T-cell (primary cell): ENCODE measurements around the gene MCTP1. TPM values are rescaled to one million over a fixed set of nuclear protein-coding genes. Genes with fewer than 3 reads are reported as not detected.

Experiments used
- ATAC-seq, 4 experiments: fragments of 200-7000 bp in 3 of 4; fragments of 150-1000 bp in 1 of 4; cut with Tn5 transposase; replicated peaks in 1 of 4; 1 replicate in 3 of 4; 2 replicates in 1 of 4; pipeline ENCODE4 v1.10.0; 2021; ENCODE audit warnings: moderate library complexity in 3 of 4, mild to moderate bottlenecking in 2 of 4, moderate number of reproducible peaks in 1 of 4
- CTCF ChIA-PET, 2 donors: fragments of 300-600 bp; sonication (Branson Sonifier 250); formaldehyde crosslinking; loops; one replicate each; lab custom pipeline; 2022; ENCODE audit warnings: antibody characterized with exemption in 2 of 2; lab: Charles Lee
- POLR2A ChIA-PET, 2 donors: fragments of 300-600 bp; sonication (Branson Sonifier 250); formaldehyde crosslinking; loops; one replicate each; lab custom pipeline; 2022; ENCODE audit warnings: antibody characterized with exemption in 2 of 2; lab: Charles Lee
- DNase-seq, 35 experiments: peaks; one replicate each; pipeline versions ENCODE4 v3.0.0 to v3.0.0-alpha.2; 2013 to 2023
- H3K27ac ChIP-seq: one replicate; pipeline ENCODE4 v1.5.1; 2013; ENCODE audit warnings: low read length
- H3K27me3 ChIP-seq, 2 experiments: replicated peaks in 1 of 2; 1 replicate in 1 of 2; 2 replicates in 1 of 2; pipeline versions ENCODE4 v1.6.1 to v1.7.0; 2013; ENCODE audit warnings: low read length in 1 of 2, mixed read lengths in 1 of 2; ENCODE audit not compliant: control insufficient read depth in 2 of 2, insufficient read depth in 2 of 2; ENCODE audit errors: extremely low read depth in 1 of 2
- H3K36me3 ChIP-seq, 2 donors: 1 replicate in 1 of 2; 2 replicates in 1 of 2; pipeline versions ENCODE4 v1.6.1 to v1.7.0; 2013; ENCODE audit warnings: low read length in 1 of 2; ENCODE audit not compliant: control insufficient read depth in 2 of 2, insufficient read depth in 1 of 2; ENCODE audit errors: extremely low read depth in 1 of 2
- H3K4me1 ChIP-seq, 2 experiments: 1 replicate in 1 of 2; 2 replicates in 1 of 2; pipeline versions ENCODE4 v1.6.1 to v1.7.0; 2013; ENCODE audit warnings: low read length in 2 of 2, mixed read lengths in 1 of 2; ENCODE audit not compliant: insufficient read depth in 2 of 2, control insufficient read depth in 1 of 2; ENCODE audit errors: extremely low read depth in 1 of 2
- H3K4me3 ChIP-seq, 2 donors: 1 replicate in 1 of 2; 2 replicates in 1 of 2; pipeline versions ENCODE4 v1.5.1 to v1.7.0; 2013; ENCODE audit warnings: mild to moderate bottlenecking in 2 of 2, low read length in 1 of 2, moderate library complexity in 1 of 2; ENCODE audit not compliant: control insufficient read depth in 1 of 2; ENCODE audit errors: extremely low read depth in 1 of 2
- H3K9me3 ChIP-seq: 2 replicates; pipeline ENCODE4 v1.7.0; 2013
- H3K27ac Mint-ChIP-seq, 2 donors: one replicate each; pipeline ENCODE4 v1.8.0; 2020 to 2021; ENCODE audit warnings: mild to moderate bottlenecking in 2 of 2, mixed read lengths in 2 of 2
- H3K27me3 Mint-ChIP-seq, 2 donors: one replicate each; pipeline ENCODE4 v1.8.0; 2021 to 2022; ENCODE audit warnings: mixed read lengths in 2 of 2
- H3K36me3 Mint-ChIP-seq: one replicate; pipeline ENCODE4 v1.8.0; 2021; ENCODE audit warnings: mixed read lengths
- H3K4me1 Mint-ChIP-seq, 3 donors: one replicate each; pipeline ENCODE4 v1.8.0; 2020 to 2022; ENCODE audit warnings: mixed read lengths in 3 of 3, mild to moderate bottlenecking in 1 of 3
- H3K4me3 Mint-ChIP-seq, 3 donors: one replicate each; pipeline ENCODE4 v1.8.0; 2020 to 2022; ENCODE audit warnings: mild to moderate bottlenecking in 3 of 3, mixed read lengths in 3 of 3, moderate library complexity in 3 of 3
- H3K9me3 Mint-ChIP-seq, 3 donors: one replicate each; pipeline ENCODE4 v1.8.0; 2020 to 2022; ENCODE audit warnings: mixed read lengths in 3 of 3
- WGBS: methylation state at CpG from one replicate; pipeline ENCODE4 v1.1.5; 2013; ENCODE audit warnings: missing lambda C conversion rate; ENCODE audit not compliant: insufficient coverage; 5-methylcytosine and 5-hydroxymethylcytosine counted together
- total RNA-seq, 35 experiments: library from RNA in 6 of 35; stranded (reverse) in 6 of 35; fragments of 120-200 nt in 1 of 35; gene quantifications; one replicate each; pipeline versions ENCODE4 v1.2.1 to v1.2.4 and lab custom pipeline; 2013 to 2026

The MCTP1 gene
- total RNA-seq, 5 donors from 2014 or later (not counting 1 experiment from before 2014, with no cell fraction given), result 0.21 to 2.9 (median 1.7) TPM; not detected in 1

GRCh38 chr5:94941122-94941755 is 343.7 kb downstream of the MCTP1 start:
- H3K27me3 Mint-ChIP-seq, result no peaks in the 10 kb centered on the region
- H3K4me1 ChIP-seq, result no peaks in the 10 kb centered on the region
- no peak for ATAC-seq
- CTCF ChIA-PET, result no interaction called here
- no peaks in the 10 kb centered on the region for H3K9me3 Mint-ChIP-seq
- POLR2A ChIA-PET, result no interaction called here
- no peak overlapping the region for H3K4me3 Mint-ChIP-seq
- no peaks in the 10 kb centered on the region for H3K27me3 ChIP-seq
- no peaks in the 10 kb centered on the region for H3K4me1 Mint-ChIP-seq
- no peak overlapping the region for H3K27ac Mint-ChIP-seq
- no peak for DNase-seq
- WGBS, result no CpG with 5 or more reads among the region's 1 CpG
- no peaks in the 10 kb centered on the region for H3K36me3 Mint-ChIP-seq
- no peak overlapping the region for H3K4me3 ChIP-seq
- H3K27ac ChIP-seq, result no peak overlapping the region
- H3K9me3 ChIP-seq, result no peaks in the 10 kb centered on the region
- no peaks in the 10 kb centered on the region for H3K36me3 ChIP-seq

GRCh38 chr5:94932259-94932658 is 352.6 kb downstream of the MCTP1 start:
- WGBS, result no CpG with 5 or more reads among the region's 2 CpGs
- Mint-ChIP-seq H3K27ac (no peak overlapping the region), H3K9me3 (no peaks in the 10 kb centered on the region), H3K27me3 (peaks cover 0 to 3% of the 10 kb centered on the region in 2 donors), H3K4me1 (no peaks in the 10 kb centered on the region), H3K36me3 (no peaks in the 10 kb centered on the region), H3K4me3 (no peak overlapping the region)
- Histone ChIP-seq H3K9me3 (no peaks in the 10 kb centered on the region), H3K27ac (no peak overlapping the region), H3K36me3 (no peaks in the 10 kb centered on the region), H3K27me3 (no peaks in the 10 kb centered on the region), H3K4me1 (no peaks in the 10 kb centered on the region), H3K4me3 (no peak overlapping the region)
- no peak for DNase-seq
- CTCF ChIA-PET, result no interaction called here
- POLR2A ChIA-PET, result no interaction called here
- no peak for ATAC-seq

GRCh38 chr5:94928891-94929290 is 356.0 kb downstream of the MCTP1 start:
- no peaks in the 10 kb centered on the region for H3K27me3 ChIP-seq
- ChIA-PET CTCF (no interaction called here), POLR2A (no interaction called here)
- no peaks in the 10 kb centered on the region for H3K9me3 ChIP-seq
- no peaks in the 10 kb centered on the region for H3K36me3 ChIP-seq
- no peaks in the 10 kb centered on the region for H3K4me1 ChIP-seq
- no peak overlapping the region for H3K4me3 ChIP-seq
- ATAC-seq, result no peak
- Mint-ChIP-seq H3K36me3 (no peaks in the 10 kb centered on the region), H3K4me1 (no peaks in the 10 kb centered on the region), H3K9me3 (no peaks in the 10 kb centered on the region), H3K27ac (no peak overlapping the region), H3K4me3 (no peak overlapping the region), H3K27me3 (no peaks in the 10 kb centered on the region)
- no peak for DNase-seq
- WGBS, result no CpG with 5 or more reads among the region's 6 CpGs
- H3K27ac ChIP-seq, result no peak overlapping the region

GRCh38 chr5:94920570-94920969 is 364.3 kb downstream of the MCTP1 start:
- no peak overlapping the region for H3K27ac Mint-ChIP-seq
- ChIA-PET CTCF (no interaction called here), POLR2A (no interaction called here)
- DNase-seq (no peak), ATAC-seq (no peak)
- H3K4me3 Mint-ChIP-seq, result no peak overlapping the region
- no CpG with 5 or more reads among the region's 14 CpGs for WGBS
- no peak overlapping the region for H3K4me3 ChIP-seq
- no peaks in the 10 kb centered on the region for H3K27me3 ChIP-seq
- H3K4me1 Mint-ChIP-seq, result no peaks in the 10 kb centered on the region
- peaks cover 0 to 3% of the 10 kb centered on the region in 2 donors for H3K27me3 Mint-ChIP-seq
- no peaks in the 10 kb centered on the region for H3K36me3 Mint-ChIP-seq
- no peaks in the 10 kb centered on the region for H3K4me1 ChIP-seq
- H3K27ac ChIP-seq, result no peak overlapping the region
- H3K36me3 ChIP-seq, result no peaks in the 10 kb centered on the region
- H3K9me3 Mint-ChIP-seq, result no peaks in the 10 kb centered on the region
- no peaks in the 10 kb centered on the region for H3K9me3 ChIP-seq

- WGBS, result no CpG with 5 or more reads among the region's 2 CpGs
- H3K36me3 ChIP-seq, result no peaks in the 10 kb centered on the region
- no peaks in the 10 kb centered on the region for H3K27me3 ChIP-seq
- Mint-ChIP-seq H3K9me3 (no peaks in the 10 kb centered on the region), H3K27me3 (peaks cover 0 to 3% of the 10 kb centered on the region in 2 donors), H3K27ac (no peak overlapping the region), H3K4me1 (no peaks in the 10 kb centered on the region), H3K4me3 (no peak overlapping the region), H3K36me3 (no peaks in the 10 kb centered on the region)
- ChIA-PET POLR2A (no interaction called here), CTCF (no interaction called here)
- ATAC-seq (no peak), DNase-seq (no peak)
- no peaks in the 10 kb centered on the region for H3K9me3 ChIP-seq
- H3K4me3 ChIP-seq, result no peak overlapping the region
- H3K4me1 ChIP-seq, result no peaks in the 10 kb centered on the region
- no peak overlapping the region for H3K27ac ChIP-seq
Observed at GRCh38 chr5:94916619-94917018, 368.3 kb downstream of the MCTP1 start.

GRCh38 chr5:94911276-94911675 is 373.6 kb downstream of the MCTP1 start:
- Mint-ChIP-seq H3K27me3 (no peaks in the 10 kb centered on the region), H3K36me3 (no peaks in the 10 kb centered on the region), H3K9me3 (no peaks in the 10 kb centered on the region), H3K4me3 (no peak overlapping the region), H3K4me1 (no peaks in the 10 kb centered on the region), H3K27ac (no peak overlapping the region)
- CTCF ChIA-PET, result no interaction called here
- ATAC-seq (no peak), DNase-seq (no peak)
- no peaks in the 10 kb centered on the region for H3K4me1 ChIP-seq
- H3K36me3 ChIP-seq, result no peaks in the 10 kb centered on the region
- H3K9me3 ChIP-seq, result no peaks in the 10 kb centered on the region
- POLR2A ChIA-PET, result no interaction called here
- no peaks in the 10 kb centered on the region for H3K27me3 ChIP-seq
- no peak overlapping the region for H3K4me3 ChIP-seq
- WGBS, result no CpG with 5 or more reads among the region's 3 CpGs
- no peak overlapping the region for H3K27ac ChIP-seq

- CTCF ChIA-PET, result no interaction called here
Observed at GRCh38 chr5:94910721-94911120, 374.2 kb downstream of the MCTP1 start.

More at GRCh38 chr5:94910721-94911120, 374.2 kb downstream of the MCTP1 start:
- Mint-ChIP-seq H3K27ac (no peak overlapping the region), H3K4me1 (no peaks in the 10 kb centered on the region), H3K4me3 (no peak overlapping the region), H3K27me3 (no peaks in the 10 kb centered on the region), H3K9me3 (no peaks in the 10 kb centered on the region), H3K36me3 (no peaks in the 10 kb centered on the region)
- H3K4me3 ChIP-seq, result no peak overlapping the region
- no peaks in the 10 kb centered on the region for H3K4me1 ChIP-seq
- H3K27me3 ChIP-seq, result no peaks in the 10 kb centered on the region
- no peaks in the 10 kb centered on the region for H3K36me3 ChIP-seq
- no peaks in the 10 kb centered on the region for H3K9me3 ChIP-seq
- DNase-seq, result no peak
- ATAC-seq, result no peak
- H3K27ac ChIP-seq, result no peak overlapping the region
- POLR2A ChIA-PET, result no interaction called here
